Stomach (tissue), 4 donors: ENCODE data around the gene ZFHX3.

Source experiments
- CTCF ChIP-seq, 7 experiments: fragments of 450-650 bp in 4 of 7; fragments of 200-600 bp in 3 of 7; sonication (generic) in 3 of 7; IDR thresholded peaks; one replicate each; pipeline ENCODE4 v1.5.1; 2016 to 2019; ENCODE audit warnings: antibody characterized with exemption in 7 of 7, control low read depth in 2 of 7, mild to moderate bottlenecking in 1 of 7
- POLR2A ChIP-seq, 4 donors: fragments of 450-650 bp; IDR thresholded peaks; one replicate each; pipeline ENCODE4 v1.6.1; 2016; ENCODE audit warnings: antibody characterized with exemption in 4 of 4, control low read depth in 2 of 4, mild to moderate bottlenecking in 1 of 4, moderate library complexity in 1 of 4
- POLR2AphosphoS5 ChIP-seq, 3 donors: sonication (generic); formaldehyde crosslinking; IDR thresholded peaks; one replicate each; pipeline ENCODE4 v1.6.1; 2016; ENCODE audit warnings: antibody characterized with exemption in 3 of 3

GRCh38 chr16:72824027-72824426, 223.9 kb downstream of the ZFHX3 start:
- TF ChIP-seq POLR2AphosphoS5 (IDR thresholded peaks at IDR 0.05) (no peak), POLR2A (IDR thresholded peaks at IDR 0.05) (no peak), CTCF (IDR thresholded peaks at IDR 0.05) (no peak)
